Heart right ventricle (tissue), 16 donors: ENCODE data around the gene THEM5. TPM values are rescaled to one million over a fixed set of nuclear protein-coding genes. Genes with fewer than 3 reads are reported as not detected.
A peak's percentile ranks its signal among the peaks of the same experiment; 100 is the strongest.

Experiments
- ATAC-seq, 8 donors: fragments of 200-7000 bp; cut with Tn5 transposase; one replicate each; pipeline ENCODE4 v1.9.1; 2020; ENCODE audit warnings: mild to moderate bottlenecking in 8 of 8, moderate library complexity in 8 of 8, moderate number of reproducible peaks in 1 of 8
- DNase-seq, 2 donors: peaks; one replicate each; pipeline ENCODE4 v3.0.0-alpha.2; 2020
- H3K27ac ChIP-seq, 10 donors: fragments of 200-600 bp; sonication (generic) in 2 of 10; one replicate each; pipeline versions ENCODE4 v1.5.0 to v1.8.0; 2020 to 2022; ENCODE audit warnings: mild to moderate bottlenecking in 3 of 10
- H3K27me3 ChIP-seq, 7 donors: fragments of 200-600 bp; one replicate each; pipeline ENCODE4 v1.8.0; 2021 to 2022; ENCODE audit warnings: mild to moderate bottlenecking in 2 of 7
- H3K36me3 ChIP-seq, 9 donors: fragments of 200-600 bp; sonication (generic) in 1 of 9; one replicate each; pipeline versions ENCODE4 v1.5.0 to v1.8.0; 2020 to 2022; ENCODE audit warnings: mild to moderate bottlenecking in 2 of 9
- H3K4me1 ChIP-seq, 9 donors: fragments of 200-600 bp; sonication (generic) in 1 of 9; one replicate each; pipeline versions ENCODE4 v1.5.0 to v1.8.0; 2020 to 2022; ENCODE audit warnings: mild to moderate bottlenecking in 4 of 9
- H3K4me3 ChIP-seq, 10 donors: fragments of 200-600 bp; sonication (generic) in 2 of 10; one replicate each; pipeline versions ENCODE4 v1.5.0 to v1.8.0; 2020 to 2022; ENCODE audit warnings: mild to moderate bottlenecking in 7 of 10, moderate library complexity in 2 of 10
- H3K9me3 ChIP-seq, 11 donors: fragments of 200-600 bp in 10 of 11; sonication (generic) in 2 of 11; one replicate each; pipeline versions ENCODE4 v1.5.0 to v1.8.0; 2013 to 2022; ENCODE audit warnings: mild to moderate bottlenecking in 2 of 11, control low read depth in 1 of 11, moderate library complexity in 1 of 11
- CTCF ChIP-seq, 9 donors: fragments of 200-600 bp; sonication (generic) in 2 of 9; IDR thresholded peaks; one replicate each; pipeline versions ENCODE4 v1.5.0 to v1.8.0; 2021 to 2022; ENCODE audit warnings: antibody characterized with exemption in 9 of 9, mild to moderate bottlenecking in 5 of 9, moderate library complexity in 1 of 9
- WGBS, 2 donors: extraction: QIAGEN DNeasy Blood & Tissue Kit; methylation state at CpG; one replicate each; pipeline ENCODE4 v1.1.7; 2013; ENCODE audit warnings: inconsistent platforms in 1 of 2; 5-methylcytosine and 5-hydroxymethylcytosine counted together
- intact Hi-C, 10 donors: fragments of 100-400 bp; cut with DNase I; formaldehyde crosslinking; loops; one replicate each; pipeline versions ENCODE4 v1.11.1 to v1.14.2; 2022
- polyA plus RNA-seq, 2 donors: library from polyadenylated mRNA; stranded (reverse); fragments of 200-250 nt; gene quantifications; one replicate each; pipeline ENCODE4 v1.2.3, GENCODE V29; 2013
- total RNA-seq, 10 donors: library from RNA; stranded (reverse); fragmentation: NEBNext Ultra II Directional in 3 of 10; extraction: Animal tissue kit (Norgen Biotek cat#: 25700) in 3 of 10; gene quantifications; one replicate each; pipeline versions ENCODE4 v1.2.1 to v1.2.4, GENCODE V29; 2021 to 2023
- donor health status: Arrhythmogenic right ventricular cardiomyopathy.
- donor health status: ischemic (EF 13 %, LVEDD 7.1; RV severe dilation, severe dysfunction).
- donor health status: healthy with polysubstance abuse.
- donor health status: DM: no; HTN: yes; CAD: no.
- donor health status: DM: no; HTN: no; CAD: no.
- donor health status: ischemic (EF 25% LVEDD 6.9; RV normal size, moderate dysfunction).
- donor health status: ischemic (EF 25% LVEDD 5.7; RV mildly dilated, moderate dysfunction).
- donor health status: healthy.
- donor health status: DM: yes; HTN: yes; CAD: no.
- donor health status: Ischemic cardiomyopathy.
- donor health status: ischemic (EF 35%, LVEDD 5.7; RV mildly dilated, moderate dysfunction).
- donor health status: nonischemic (EF 11% LVEDD 7.7; RV severe dilation, severe dysfunction).
- donor health status: DM: yes; HTN: yes; CAD: no.
- donor health status: PGD.
- donor health status: ischemic (EF 29% LVEDD 5.4; RV normal size, mild dysfunction).
- donor health status: nonischemic (EF 23%, LVEDD 6.1; RV moderate dilation, normal function).

THEM5 gene
- total and polyA plus RNA-seq, 12 donors = 0.25 TPM; not detected in 11

- ATAC-seq = no peak
- Histone ChIP-seq H3K27ac (no peak overlapping the region), H3K4me1 (peaks cover 6 to 43% (median 26%) of the 10 kb centered on the region in 9 donors), H3K36me3 (no peaks in the 10 kb centered on the region), H3K9me3 (no peaks in the 10 kb centered on the region), H3K27me3 (peaks cover 13 to 44% (median 36%) of the 10 kb centered on the region in 7 donors), H3K4me3 (no peak overlapping the region)
- WGBS, 2 donors = 94 to 96% methylated on average over 7 of the region's 7 CpGs
- intact Hi-C loops = loop anchor here in 7 of 10 donors (5.0 to 10.0 kb wide), 9 partner anchors 141 to 391 kb away; partner anchors contain the start of gene POGZ (in 1 of the 7)
- no peak for TF ChIP-seq CTCF (IDR thresholded peaks at IDR 0.05)
- DNase-seq = no peak
Observed at GRCh38 chr1:151835596-151835995, 17.9 kb downstream of the THEM5 start.

GRCh38 chr1:151834239-151834638, 19.3 kb downstream of the THEM5 start:
- no peak for TF ChIP-seq CTCF (IDR thresholded peaks at IDR 0.05)
- H3K27me3 ChIP-seq = peaks cover 13 to 30% (median 22%) of the 10 kb centered on the region in 7 donors
- intact Hi-C loops = loop anchor here in 5 of 10 donors (5.0 to 10.0 kb wide), 7 partner anchors 97 to 389 kb away; partner anchors contain the start of gene POGZ (in 1 of the 5)
- no peak overlapping the region for H3K4me3 ChIP-seq
- H3K9me3 ChIP-seq = no peaks in the 10 kb centered on the region
- no peak for DNase-seq
- 60 to 74% methylated on average over 3 of the region's 3 CpGs for WGBS, 2 donors
- ATAC-seq = no peak
- H3K36me3 ChIP-seq = no peaks in the 10 kb centered on the region
- H3K27ac ChIP-seq = no peak overlapping the region
- H3K4me1 ChIP-seq = peaks cover 6 to 43% (median 24%) of the 10 kb centered on the region in 9 donors

GRCh38 chr1:151833172-151833900, 20.2 kb downstream of the THEM5 start:
- TF ChIP-seq CTCF (IDR thresholded peaks at IDR 0.05) = no peak
- ATAC-seq (no peak), DNase-seq (no peak)
- Histone ChIP-seq H3K36me3 (no peaks in the 10 kb centered on the region), H3K9me3 (no peaks in the 10 kb centered on the region), H3K27me3 (peaks cover 5 to 21% (median 13%) of the 10 kb centered on the region in 7 donors), H3K27ac (peak overlapping the region in 1 of 10 donors; percentile 18), H3K4me3 (no peak overlapping the region), H3K4me1 (peaks cover under 1 to 44% (median 20%) of the 10 kb centered on the region in 9 donors)
- 79 to 80% methylated on average over 8 of the region's 8 CpGs for WGBS, 2 donors
- intact Hi-C loops = loop anchor here in 5 of 10 donors (5.0 to 10.0 kb wide), 7 partner anchors 96 to 389 kb away; partner anchors contain the start of gene POGZ (in 1 of the 5)

- Histone ChIP-seq H3K36me3 (no peaks in the 10 kb centered on the region), H3K4me3 (no peak overlapping the region), H3K4me1 (peaks cover 0 to 43% (median 18%) of the 10 kb centered on the region in 9 donors), H3K27ac (peak overlapping the region in 9 of 10 donors; percentile 14 to 74 (median 54)), H3K9me3 (no peaks in the 10 kb centered on the region), H3K27me3 (peaks cover 0 to 12% (median 5%) of the 10 kb centered on the region in 7 donors)
- DNase-seq (peak; percentile 75 to 80), ATAC-seq (peak; percentile 48 to 89 (median 84))
- WGBS, 2 donors = 45 to 58% methylated on average over 10 of the region's 10 CpGs
- no peak for TF ChIP-seq CTCF (IDR thresholded peaks at IDR 0.05)
- intact Hi-C loops = loop anchor here in 5 of 10 donors (5.0 to 10.0 kb wide), 7 partner anchors 95 to 388 kb away; partner anchors contain the start of gene POGZ (in 1 of the 5)
Observed at GRCh38 chr1:151832318-151832980, 21.1 kb downstream of the THEM5 start.
